Measurements from ENCODE around the gene CORO2B. TPM values are rescaled to one million over a fixed set of nuclear protein-coding genes. Genes with fewer than 3 reads are reported as not detected.

Gene CORO2B
- total RNA-seq, 1 experiment from 2014 or later: 3.8 TPM

DNA sequence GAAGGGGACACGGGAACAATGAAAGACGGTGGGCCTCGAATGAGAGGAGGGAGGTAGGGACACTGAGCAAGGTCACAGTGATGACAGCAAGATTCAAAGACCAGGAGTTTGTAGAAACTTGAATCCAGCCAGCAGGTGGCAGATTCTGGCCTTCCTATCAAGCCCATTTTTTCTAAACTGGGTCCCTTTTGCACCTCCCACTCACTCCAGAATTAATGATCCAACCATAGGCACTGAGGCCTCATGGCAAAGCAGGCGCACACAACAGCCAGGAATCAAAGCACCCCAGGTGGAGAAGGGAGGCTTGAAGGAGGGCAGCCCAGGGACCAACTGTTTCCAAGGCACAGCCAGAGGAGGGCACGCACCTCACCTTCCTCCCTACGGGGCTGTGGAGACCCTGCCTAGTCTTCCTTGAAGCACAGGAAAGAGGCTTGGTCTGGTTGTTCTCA is 151.7 kb downstream of the CORO2B start:
- no TSS peak for BruUV-seq (replicated peaks)
- intact Hi-C loops (cut with micrococcal nuclease; ENCODE audit: unreplicated experiment): loop anchor here (1.0 to 5.0 kb wide), 2 partner anchors 145 to 192 kb away; no protein-coding TSS in a partner anchor
- DNase-seq (ENCODE audit: low spot score): peak; percentile 78
- ChIA-PET CTCF (interaction anchor here (1.9 kb wide), 1 partner anchor 145 kb away, joined by 9 read pairs; no protein-coding TSS in a partner anchor), POLR2A (ENCODE audit: low non-redundant PET) (no interaction called here)
- peaks cover 9% of the 10 kb centered on the region for H3K4me1 ChIP-seq (ENCODE audit: insufficient read depth, low read length, poor library complexity, severe bottlenecking)
- H3K36me3 ChIP-seq (ENCODE audit: insufficient read depth, low read length, poor library complexity, severe bottlenecking): no peaks in the 10 kb centered on the region
- H3K4me3 ChIP-seq (ENCODE audit: low read depth, low read length, poor library complexity, severe bottlenecking): no peak overlapping the region
- H3K27ac ChIP-seq (ENCODE audit: low read depth, low read length, poor library complexity, severe bottlenecking): no peak overlapping the region
- no peak for TF ChIP-seq EZH2 (IDR thresholded peaks at IDR 0.05; ENCODE audit: borderline replicate concordance, low read depth, low read length, poor library complexity, severe bottlenecking)
- TF ChIP-seq, protein P1, sequence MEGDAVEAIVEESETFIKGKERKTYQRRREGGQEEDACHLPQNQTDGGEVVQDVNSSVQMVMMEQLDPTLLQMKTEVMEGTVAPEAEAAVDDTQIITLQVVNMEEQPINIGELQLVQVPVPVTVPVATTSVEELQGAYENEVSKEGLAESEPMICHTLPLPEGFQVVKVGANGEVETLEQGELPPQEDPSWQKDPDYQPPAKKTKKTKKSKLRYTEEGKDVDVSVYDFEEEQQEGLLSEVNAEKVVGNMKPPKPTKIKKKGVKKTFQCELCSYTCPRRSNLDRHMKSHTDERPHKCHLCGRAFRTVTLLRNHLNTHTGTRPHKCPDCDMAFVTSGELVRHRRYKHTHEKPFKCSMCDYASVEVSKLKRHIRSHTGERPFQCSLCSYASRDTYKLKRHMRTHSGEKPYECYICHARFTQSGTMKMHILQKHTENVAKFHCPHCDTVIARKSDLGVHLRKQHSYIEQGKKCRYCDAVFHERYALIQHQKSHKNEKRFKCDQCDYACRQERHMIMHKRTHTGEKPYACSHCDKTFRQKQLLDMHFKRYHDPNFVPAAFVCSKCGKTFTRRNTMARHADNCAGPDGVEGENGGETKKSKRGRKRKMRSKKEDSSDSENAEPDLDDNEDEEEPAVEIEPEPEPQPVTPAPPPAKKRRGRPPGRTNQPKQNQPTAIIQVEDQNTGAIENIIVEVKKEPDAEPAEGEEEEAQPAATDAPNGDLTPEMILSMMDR (conservative IDR thresholded peaks at IDR 0.05; ENCODE audit: low read depth, low read length): peak; percentile 67
- H3K9me3 ChIP-seq (ENCODE audit: low read depth, low read length, poor library complexity, severe bottlenecking): no peaks in the 10 kb centered on the region
- no peaks in the 10 kb centered on the region for H3K27me3 ChIP-seq (replicated peaks; ENCODE audit: insufficient read depth, low read depth, low read length, poor library complexity)

DNA sequence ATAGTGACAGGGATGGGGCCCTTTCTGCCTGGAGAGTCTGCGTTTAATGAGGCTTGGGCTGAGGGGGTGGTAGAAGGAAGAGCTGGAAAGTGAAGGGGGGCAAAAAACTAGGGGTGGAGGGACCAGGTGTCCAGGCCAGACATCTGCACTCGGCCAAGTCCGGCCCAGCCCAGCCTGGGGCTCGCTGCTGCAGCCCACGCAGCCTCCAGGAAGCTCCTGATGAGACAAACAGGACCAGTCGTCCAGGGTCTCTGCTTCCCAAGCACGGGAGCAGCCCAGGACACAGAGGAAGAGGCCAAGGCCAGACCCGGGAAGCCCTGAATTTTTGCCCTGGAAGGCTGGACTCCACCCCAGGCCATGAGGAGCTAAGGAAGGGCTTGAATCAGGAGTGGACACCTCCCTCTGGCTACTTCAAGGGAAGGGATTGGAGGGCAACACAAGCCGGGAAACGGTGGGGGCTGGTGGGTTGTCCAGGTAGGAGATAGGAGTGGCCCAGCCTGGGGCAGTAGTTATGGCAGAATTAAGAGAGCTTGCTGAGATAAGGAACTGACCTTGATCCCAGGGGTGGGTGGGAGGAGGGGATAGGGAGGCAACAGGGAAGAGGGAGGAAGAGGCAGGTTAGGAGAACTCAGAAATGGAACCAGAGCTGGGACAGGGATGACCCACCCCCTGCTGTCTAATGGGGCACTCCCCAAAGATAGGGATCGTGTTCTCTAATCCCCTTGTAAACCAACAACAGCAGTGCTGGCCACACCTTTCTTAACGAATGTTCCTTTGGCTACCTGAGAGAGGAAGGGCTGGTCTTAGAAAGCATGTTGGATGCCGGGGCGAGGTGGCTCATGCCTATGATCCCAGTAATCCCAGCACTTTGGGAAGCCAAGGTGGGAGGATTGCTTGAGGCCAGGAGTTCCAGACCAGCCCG is 152.4 kb downstream of the CORO2B start:
- H3K4me3 ChIP-seq (ENCODE audit: low read depth, low read length, poor library complexity, severe bottlenecking): no peak overlapping the region
- no peak overlapping the region for H3K27ac ChIP-seq (ENCODE audit: low read depth, low read length, poor library complexity, severe bottlenecking)
- TF ChIP-seq, protein P1 (conservative IDR thresholded peaks at IDR 0.05; ENCODE audit: low read depth, low read length): no peak
- no peak for TF ChIP-seq EZH2 (IDR thresholded peaks at IDR 0.05; ENCODE audit: borderline replicate concordance, low read depth, low read length, poor library complexity, severe bottlenecking)
- ChIA-PET POLR2A (ENCODE audit: low non-redundant PET) (no interaction called here), CTCF (interaction anchor here (0.6 to 1.9 kb wide), 2 partner anchors 25 to 145 kb away, joined by 3 to 9 read pairs; no protein-coding TSS in a partner anchor)
- no peaks in the 10 kb centered on the region for H3K36me3 ChIP-seq (ENCODE audit: insufficient read depth, low read length, poor library complexity, severe bottlenecking)
- no peaks in the 10 kb centered on the region for H3K9me3 ChIP-seq (ENCODE audit: low read depth, low read length, poor library complexity, severe bottlenecking)
- intact Hi-C loops (cut with micrococcal nuclease; ENCODE audit: unreplicated experiment): loop anchor here (1.0 to 5.0 kb wide), 2 partner anchors 144 to 191 kb away; no protein-coding TSS in a partner anchor
- peaks cover 5% of the 10 kb centered on the region for H3K4me1 ChIP-seq (ENCODE audit: insufficient read depth, low read length, poor library complexity, severe bottlenecking)
- no TSS peak for BruUV-seq (replicated peaks)
- no peaks in the 10 kb centered on the region for H3K27me3 ChIP-seq (replicated peaks; ENCODE audit: insufficient read depth, low read depth, low read length, poor library complexity)
- DNase-seq (ENCODE audit: low spot score): no peak

DNA sequence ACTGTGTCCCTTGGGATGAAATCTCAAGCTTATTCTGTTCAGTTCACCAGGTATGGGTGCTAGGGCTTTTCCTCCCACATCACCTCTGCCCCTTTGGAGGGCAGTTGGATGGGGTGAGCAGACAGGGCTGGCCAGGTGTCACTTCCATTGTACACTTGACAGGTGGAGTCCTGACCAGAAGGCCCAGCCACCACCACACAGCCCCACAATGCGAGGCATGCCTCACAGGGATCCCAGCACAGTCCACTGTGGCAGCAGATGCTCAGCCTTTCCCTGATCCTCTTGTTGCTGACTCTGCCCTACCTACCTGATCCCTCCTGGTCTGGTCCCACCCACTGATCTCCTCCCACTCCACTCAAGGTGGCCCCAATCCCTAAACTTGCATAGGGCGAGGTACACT is 153.7 kb downstream of the CORO2B start:
- Histone ChIP-seq H3K27me3 (replicated peaks; ENCODE audit: insufficient read depth, low read depth, low read length, poor library complexity) (no peaks in the 10 kb centered on the region), H3K4me1 (ENCODE audit: insufficient read depth, low read length, poor library complexity, severe bottlenecking) (peaks cover 5% of the 10 kb centered on the region), H3K4me3 (ENCODE audit: low read depth, low read length, poor library complexity, severe bottlenecking) (no peak overlapping the region), H3K9me3 (ENCODE audit: low read depth, low read length, poor library complexity, severe bottlenecking) (no peaks in the 10 kb centered on the region), H3K36me3 (ENCODE audit: insufficient read depth, low read length, poor library complexity, severe bottlenecking) (no peaks in the 10 kb centered on the region), H3K27ac (ENCODE audit: low read depth, low read length, poor library complexity, severe bottlenecking) (no peak overlapping the region)
- DNase-seq (ENCODE audit: low spot score): no peak
- CTCF ChIA-PET: interaction anchor here (1.9 kb wide), 1 partner anchor 143 kb away, joined by 9 read pairs; no protein-coding TSS in a partner anchor
- POLR2A ChIA-PET (ENCODE audit: low non-redundant PET): no interaction called here
- TF ChIP-seq EZH2 (IDR thresholded peaks at IDR 0.05; ENCODE audit: borderline replicate concordance, low read depth, low read length, poor library complexity, severe bottlenecking): no peak
- TF ChIP-seq, protein P1 (conservative IDR thresholded peaks at IDR 0.05; ENCODE audit: low read depth, low read length): no peak
- intact Hi-C loops (cut with micrococcal nuclease; ENCODE audit: unreplicated experiment): loop anchor here (5.0 kb wide), 1 partner anchor 190 kb away; no protein-coding TSS in a partner anchor
- BruUV-seq (replicated peaks): no TSS peak

Data from A673 (cell line).